HFFc6 (cell line): ENCODE data around the gene PTPRD. TPM values are rescaled to one million over a fixed set of nuclear protein-coding genes. Genes with fewer than 3 reads are reported as not detected.

ENCODE experiments used
- DNase-seq: peaks from one replicate; pipeline ENCODE4 v3.0.0-alpha.2; 2018
- H3K27ac Mint-ChIP-seq: 2 replicates; pipeline ENCODE4 v1.8.0; 2020; ENCODE audit warnings: mild to moderate bottlenecking, mixed read lengths
- H3K27me3 Mint-ChIP-seq: 2 replicates; pipeline ENCODE4 v1.8.0; 2021; ENCODE audit warnings: mild to moderate bottlenecking, moderate library complexity, mixed read lengths; ENCODE audit not compliant: insufficient read depth
- H3K36me3 Mint-ChIP-seq: 2 replicates; pipeline ENCODE4 v1.8.0; 2021; ENCODE audit warnings: low read depth, mixed read lengths
- H3K4me1 Mint-ChIP-seq: 2 replicates; pipeline ENCODE4 v1.8.0; 2020; ENCODE audit warnings: low read depth, mixed read lengths
- H3K4me3 Mint-ChIP-seq: 2 replicates; pipeline ENCODE4 v1.8.0; 2020; ENCODE audit warnings: mild to moderate bottlenecking, moderate library complexity, mixed read lengths
- H3K9me3 Mint-ChIP-seq: 2 replicates; pipeline ENCODE4 v1.8.0; 2020; ENCODE audit warnings: mild to moderate bottlenecking, mixed read lengths
- total RNA-seq, 6 experiments: library from RNA; stranded (reverse); fragmentation: NEBNext Ultra II Directional; extraction: Animal tissue kit (Norgen Biotek cat#: 25700); gene quantifications; 2 replicates in 1 of 6; 3 replicates in 5 of 6; pipeline ENCODE4 v1.2.3, GENCODE V29; 2021
- TF ChIP-seq, protein P1 (sequence below): fragments of 200-600 bp; sonication (generic); IDR thresholded peaks from 2 replicates; pipeline ENCODE4 v1.5.0; 2021; ENCODE audit warnings: antibody characterized with exemption, mild to moderate bottlenecking

PTPRD gene
- total RNA-seq, 6 experiments from 2014 or later = not detected

- Mint-ChIP-seq H3K36me3 (no peaks in the 10 kb centered on the region), H3K4me1 (no peaks in the 10 kb centered on the region), H3K4me3 (no peak overlapping the region), H3K27me3 (no peaks in the 10 kb centered on the region), H3K27ac (no peak overlapping the region), H3K9me3 (peaks cover 10% of the 10 kb centered on the region; the same call in 1 of the 2 replicates)
- no peak for DNase-seq
- TF ChIP-seq, protein P1, sequence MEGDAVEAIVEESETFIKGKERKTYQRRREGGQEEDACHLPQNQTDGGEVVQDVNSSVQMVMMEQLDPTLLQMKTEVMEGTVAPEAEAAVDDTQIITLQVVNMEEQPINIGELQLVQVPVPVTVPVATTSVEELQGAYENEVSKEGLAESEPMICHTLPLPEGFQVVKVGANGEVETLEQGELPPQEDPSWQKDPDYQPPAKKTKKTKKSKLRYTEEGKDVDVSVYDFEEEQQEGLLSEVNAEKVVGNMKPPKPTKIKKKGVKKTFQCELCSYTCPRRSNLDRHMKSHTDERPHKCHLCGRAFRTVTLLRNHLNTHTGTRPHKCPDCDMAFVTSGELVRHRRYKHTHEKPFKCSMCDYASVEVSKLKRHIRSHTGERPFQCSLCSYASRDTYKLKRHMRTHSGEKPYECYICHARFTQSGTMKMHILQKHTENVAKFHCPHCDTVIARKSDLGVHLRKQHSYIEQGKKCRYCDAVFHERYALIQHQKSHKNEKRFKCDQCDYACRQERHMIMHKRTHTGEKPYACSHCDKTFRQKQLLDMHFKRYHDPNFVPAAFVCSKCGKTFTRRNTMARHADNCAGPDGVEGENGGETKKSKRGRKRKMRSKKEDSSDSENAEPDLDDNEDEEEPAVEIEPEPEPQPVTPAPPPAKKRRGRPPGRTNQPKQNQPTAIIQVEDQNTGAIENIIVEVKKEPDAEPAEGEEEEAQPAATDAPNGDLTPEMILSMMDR = no peak
These were observed 2104.0 kb downstream of the PTPRD start for GRCh38 chr9:8508671-8509290.

- Mint-ChIP-seq H3K4me3 (no peak overlapping the region), H3K9me3 (peaks cover 40% of the 10 kb centered on the region), H3K4me1 (no peaks in the 10 kb centered on the region), H3K27me3 (no peaks in the 10 kb centered on the region), H3K27ac (no peak overlapping the region), H3K36me3 (no peaks in the 10 kb centered on the region)
- DNase-seq = no peak
- TF ChIP-seq, protein P1 = no peak
These were observed 2118.2 kb downstream of the PTPRD start for GRCh38 chr9:8494571-8494970.

- DNase-seq = no peak
- H3K27me3 Mint-ChIP-seq = no peaks in the 10 kb centered on the region
- peaks cover 28% of the 10 kb centered on the region for H3K9me3 Mint-ChIP-seq
- no peaks in the 10 kb centered on the region for H3K4me1 Mint-ChIP-seq
- TF ChIP-seq, protein P1 = no peak
- no peaks in the 10 kb centered on the region for H3K36me3 Mint-ChIP-seq
- H3K27ac Mint-ChIP-seq = no peak overlapping the region
- H3K4me3 Mint-ChIP-seq = no peak overlapping the region
These were observed 2120.1 kb downstream of the PTPRD start for GRCh38 chr9:8492679-8493078.

DNA sequence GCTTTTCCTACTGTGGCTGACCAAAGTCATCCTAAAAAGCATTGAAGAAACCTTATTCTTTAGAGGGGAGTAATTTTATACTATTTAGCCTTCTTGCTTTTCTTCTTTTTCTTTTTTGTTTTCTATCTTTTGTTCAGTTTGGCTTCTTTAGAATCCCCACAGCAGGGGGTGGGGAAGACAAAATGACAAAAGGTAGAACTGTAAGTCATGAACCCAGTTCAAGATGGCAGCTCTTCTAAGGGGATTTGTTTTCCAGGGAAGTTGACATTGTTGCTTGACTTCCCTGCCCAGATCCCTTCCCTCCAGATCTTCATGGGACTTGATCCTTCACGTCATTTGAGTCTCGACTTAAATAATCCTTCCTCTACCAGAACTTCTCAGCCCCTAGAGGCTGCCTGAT lies 2120.8 kb downstream of the PTPRD start:
- Mint-ChIP-seq H3K27ac (no peak overlapping the region), H3K4me1 (no peaks in the 10 kb centered on the region), H3K9me3 (peaks cover 31% of the 10 kb centered on the region), H3K27me3 (no peaks in the 10 kb centered on the region), H3K36me3 (no peaks in the 10 kb centered on the region), H3K4me3 (no peak overlapping the region)
- TF ChIP-seq, protein P1 = no peak
- DNase-seq = no peak

DNA sequence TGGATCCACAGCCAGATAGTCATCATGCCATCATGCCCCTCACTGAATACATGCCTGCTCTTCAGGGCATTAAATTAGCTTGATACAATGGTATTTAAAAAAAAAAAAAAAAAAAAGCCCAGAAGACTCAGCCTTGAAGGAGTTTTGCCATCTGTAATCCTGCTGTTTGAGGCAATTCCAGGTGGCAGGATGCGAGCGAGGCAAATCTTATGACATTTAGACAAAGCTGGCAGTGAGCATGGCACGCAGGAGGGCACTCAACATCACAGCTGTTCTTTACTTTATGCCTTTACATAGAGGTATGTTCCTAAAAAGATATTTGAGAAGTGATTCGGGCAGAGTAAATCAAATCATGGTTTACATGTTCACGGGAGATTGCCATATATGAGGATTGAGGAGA lies 2121.2 kb downstream of the PTPRD start:
- H3K4me3 Mint-ChIP-seq = no peak overlapping the region
- H3K4me1 Mint-ChIP-seq = no peaks in the 10 kb centered on the region
- H3K27me3 Mint-ChIP-seq = no peaks in the 10 kb centered on the region
- TF ChIP-seq, protein P1 = no peak
- H3K27ac Mint-ChIP-seq = no peak overlapping the region
- DNase-seq = no peak
- H3K9me3 Mint-ChIP-seq = peaks cover 27% of the 10 kb centered on the region
- no peaks in the 10 kb centered on the region for H3K36me3 Mint-ChIP-seq
